ENCODE data around the gene ZC3H8.
"Not testable (repeated sequence)": the region's sequence is repeated elsewhere in the genome, so short reads cannot be mapped to it uniquely, and the experiment has no call there.

The ZC3H8 gene

GRCh38 chr2:112254466-112255240 is at the start of gene ZC3H8:
Gene ZC3H8, minus strand, starts transcription at chr2:112255042. Its CDS starts 61 bp downstream, at chr2:112254981.
- DNase-seq = peak; percentile 96

GRCh38 chr2:112304298-112304941 is 49.6 kb upstream of the ZC3H8 start:
- no peak for DNase-seq

GRCh38 chr2:112301973-112302372 is 47.1 kb upstream of the ZC3H8 start:
- DNase-seq = no peak

- no peak for DNase-seq
Observed at GRCh38 chr2:112301171-112301584, 46.3 kb upstream of the ZC3H8 start.

- no peak for DNase-seq
Observed at GRCh38 chr2:112296407-112296806, 41.6 kb upstream of the ZC3H8 start.

GRCh38 chr2:112295407-112296078 is 40.7 kb upstream of the ZC3H8 start:
- no peak for DNase-seq

- no peak for DNase-seq
Observed at GRCh38 chr2:112293636-112294401, 39.0 kb upstream of the ZC3H8 start.

- DNase-seq = no peak
Observed at GRCh38 chr2:112290648-112291047, 35.8 kb upstream of the ZC3H8 start.

GRCh38 chr2:112290088-112290487 is 35.2 kb upstream of the ZC3H8 start:
- no peak for DNase-seq

- DNase-seq = not testable (repeated sequence)
Observed at GRCh38 chr2:112283535-112283934, 28.7 kb upstream of the ZC3H8 start.

- DNase-seq = not testable (repeated sequence)
Observed at GRCh38 chr2:112282066-112282465, 27.2 kb upstream of the ZC3H8 start.

GRCh38 chr2:112277596-112278220 is 22.9 kb upstream of the ZC3H8 start:
- no peak for DNase-seq

- no peak for DNase-seq
Observed at GRCh38 chr2:112276954-112277353, 22.1 kb upstream of the ZC3H8 start.

- DNase-seq = peak; percentile 86
Observed at GRCh38 chr2:112275887-112276773, 21.3 kb upstream of the ZC3H8 start.

GRCh38 chr2:112275311-112275886 is 20.6 kb upstream of the ZC3H8 start, which contains the start of gene ZC3H6:
Gene ZC3H6, plus strand, starts transcription at chr2:112275597. Its CDS starts 398 bp downstream, at chr2:112275995.
- peak; percentile 98 for DNase-seq

GRCh38 chr2:112273349-112273748 is 18.5 kb upstream of the ZC3H8 start:
- DNase-seq = no peak

- DNase-seq = no peak
Observed at GRCh38 chr2:112272669-112273068, 17.8 kb upstream of the ZC3H8 start.

GRCh38 chr2:112268547-112268946 is 13.7 kb upstream of the ZC3H8 start:
- DNase-seq = no peak

- DNase-seq = no peak
Observed at GRCh38 chr2:112262876-112263275, 8.0 kb upstream of the ZC3H8 start.

GRCh38 chr2:112260295-112260625 is 5.4 kb upstream of the ZC3H8 start:
- no peak for DNase-seq
